LHCN-M2 (cell line): Measurements from ENCODE around the gene UNC13A. TPM values are rescaled to one million over a fixed set of nuclear protein-coding genes. Genes with fewer than 3 reads are reported as not detected.
A peak's percentile ranks its signal among the peaks of the same experiment; 100 is the strongest.

Source experiments
- DNase-seq: peaks from one replicate; pipeline ENCODE4 v3.0.0-alpha.2; 2012; ENCODE audit warnings: low read depth
- polyA plus RNA-seq: library from polyadenylated mRNA; unstranded; fragments of >200 nt; gene quantifications from one replicate; pipeline ENCODE4 v1.2.1, GENCODE V29; 2012; ENCODE audit warnings: missing spikeins
- total RNA-seq: library from RNA; depleted of rRNA; stranded (reverse); fragments of >200 nt; gene quantifications from 2 replicates; pipeline ENCODE4 v1.2.3, GENCODE V29; 2014; rRNA removed

UNC13A gene
- not detected in 2 replicates for total RNA-seq
- polyA plus RNA-seq, result 0.04 TPM

- no peak for DNase-seq
These were observed at the start of gene UNC13A for GRCh38 chr19:17687857-17688784. Gene UNC13A, minus strand, starts transcription at chr19:17688354. Its CDS starts 155 bp downstream, at chr19:17688199.

GRCh38 chr19:17737690-17738153 is 49.6 kb upstream of the UNC13A start:
- DNase-seq, result no peak

- DNase-seq, result no peak
These were observed 47.3 kb upstream of the UNC13A start for GRCh38 chr19:17735410-17735809.

- no peak for DNase-seq
These were observed 46.0 kb upstream of the UNC13A start for GRCh38 chr19:17734146-17734545.

GRCh38 chr19:17733127-17733526 is 45.0 kb upstream of the UNC13A start:
- no peak for DNase-seq

GRCh38 chr19:17727843-17728242 is 39.7 kb upstream of the UNC13A start:
- DNase-seq, result no peak

GRCh38 chr19:17726964-17727773 is 39.0 kb upstream of the UNC13A start:
- DNase-seq, result no peak

GRCh38 chr19:17726136-17726741 is 38.1 kb upstream of the UNC13A start:
- no peak for DNase-seq

- DNase-seq, result no peak
These were observed 37.4 kb upstream of the UNC13A start for GRCh38 chr19:17725422-17726078.

GRCh38 chr19:17724655-17725054 is 36.5 kb upstream of the UNC13A start:
- DNase-seq, result no peak

GRCh38 chr19:17722655-17723240 is 34.6 kb upstream of the UNC13A start:
- no peak for DNase-seq

GRCh38 chr19:17721821-17722220 is 33.7 kb upstream of the UNC13A start:
- DNase-seq, result peak; percentile 14

GRCh38 chr19:17721111-17721628 is 33.0 kb upstream of the UNC13A start:
- no peak for DNase-seq

GRCh38 chr19:17720440-17720839 is 32.3 kb upstream of the UNC13A start:
- peak; percentile 45 for DNase-seq

- DNase-seq, result no peak
These were observed 31.7 kb upstream of the UNC13A start for GRCh38 chr19:17719730-17720400.

GRCh38 chr19:17718947-17719711 is 31.0 kb upstream of the UNC13A start, which contains the start of gene MAP1S:
Gene MAP1S, plus strand, starts transcription at chr19:17719480. Its CDS starts 23 bp downstream, at chr19:17719503.
- peak; percentile 31 for DNase-seq

GRCh38 chr19:17718550-17718946 is 30.4 kb upstream of the UNC13A start:
- no peak for DNase-seq

- no peak for DNase-seq
These were observed 28.3 kb upstream of the UNC13A start for GRCh38 chr19:17716309-17716929.

GRCh38 chr19:17711851-17712250 is 23.7 kb upstream of the UNC13A start:
- no peak for DNase-seq
